Parietal lobe (tissue), 2 donors: ENCODE data around the gene OTUD6A. TPM values are rescaled to one million over a fixed set of nuclear protein-coding genes. Genes with fewer than 3 reads are reported as not detected.
A peak's percentile ranks its signal among the peaks of the same experiment; 100 is the strongest.

Experiments
- small RNA-seq: library from RNA; depleted of rRNA; stranded (forward); fragments of <200 nt; gene quantifications from one replicate; pipeline ENCODE3, GENCODE V24; 2014; ENCODE audit warnings: low replicate concordance
- total RNA-seq: library from RNA; depleted of rRNA; stranded (reverse); fragments of >200 nt; gene quantifications from one replicate; pipeline ENCODE4 v1.2.3, GENCODE V29; 2014

OTUD6A gene
- total RNA-seq, result not detected

GRCh38 chrX:70062076-70062475 is at the start of gene OTUD6A:
TSS of gene OTUD6A (plus strand) at chrX:70062457. CDS start at chrX:70062525, 68 bp downstream.

GRCh38 chrX:70049925-70050324 is 12.3 kb upstream of the OTUD6A start, which contains the start of gene AWAT2:
TSS of gene AWAT2 (minus strand) at chrX:70049938. CDS start at chrX:70049932, 6 bp downstream.

Small RNAs within 50 kb of the gene (small RNA-seq; reads per million reads assigned to genes)
- 1.2 reads per million, percentile 73 among the genes with 10 or more reads in this experiment for gene MIR676

Other genes with a start within 250 kb of the OTUD6A start
- gene AWAT2, start 12.5 kb upstream of the OTUD6A start, total RNA-seq, result not detected
- gene IGBP1, start 71.0 kb downstream of the OTUD6A start, total RNA-seq, result 81.4 TPM
- not detected for gene DGAT2L6, start 115.0 kb downstream of the OTUD6A start, total RNA-seq
- not detected for gene AWAT1, start 172.2 kb downstream of the OTUD6A start, total RNA-seq
- gene P2RY4, start 197.7 kb downstream of the OTUD6A start, total RNA-seq, result 0.63 TPM
- not detected for gene ARR3, start 205.9 kb downstream of the OTUD6A start, total RNA-seq
- gene RAB41, start 219.7 kb downstream of the OTUD6A start, total RNA-seq, result not detected
- 30.0 TPM for gene PDZD11, start 227.5 kb downstream of the OTUD6A start, total RNA-seq
- 4.1 TPM for gene KIF4A, start 227.6 kb downstream of the OTUD6A start, total RNA-seq